ENCODE data around the gene KISS1R.

The KISS1R gene

DNA sequence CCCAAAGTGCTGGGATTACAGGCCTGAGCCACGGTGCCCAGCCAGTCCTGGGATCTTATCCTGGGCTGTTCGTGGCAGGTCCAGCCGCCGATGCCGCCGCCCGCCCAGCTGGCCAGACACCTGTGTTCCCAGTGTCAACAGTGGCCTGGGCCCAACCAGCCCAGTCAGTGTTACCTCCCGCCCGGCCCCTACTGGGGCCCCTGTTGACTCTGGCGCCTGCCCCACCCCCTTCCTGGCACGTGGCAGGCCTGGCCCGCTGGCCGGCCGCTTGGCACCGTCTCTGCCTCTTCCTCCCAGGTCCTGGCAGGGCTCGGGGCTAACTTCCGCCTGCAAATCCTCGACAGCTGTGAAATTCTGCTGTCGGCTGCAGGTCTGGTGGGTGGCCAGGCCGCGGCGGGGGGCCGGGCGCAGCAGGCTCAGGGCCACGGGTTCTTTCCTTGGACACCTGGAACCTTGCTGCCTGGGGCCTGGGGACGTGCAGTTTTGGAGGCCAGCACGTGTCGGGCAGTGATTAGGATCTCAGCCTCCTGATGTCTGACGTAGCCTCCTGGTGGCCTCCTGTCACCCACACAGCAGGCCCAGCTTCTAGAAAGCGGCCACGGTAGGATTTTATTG lies 17.8 kb downstream of the KISS1R start:
- no peak for DNase-seq (ENCODE audit: low read depth, low spot score)

DNA sequence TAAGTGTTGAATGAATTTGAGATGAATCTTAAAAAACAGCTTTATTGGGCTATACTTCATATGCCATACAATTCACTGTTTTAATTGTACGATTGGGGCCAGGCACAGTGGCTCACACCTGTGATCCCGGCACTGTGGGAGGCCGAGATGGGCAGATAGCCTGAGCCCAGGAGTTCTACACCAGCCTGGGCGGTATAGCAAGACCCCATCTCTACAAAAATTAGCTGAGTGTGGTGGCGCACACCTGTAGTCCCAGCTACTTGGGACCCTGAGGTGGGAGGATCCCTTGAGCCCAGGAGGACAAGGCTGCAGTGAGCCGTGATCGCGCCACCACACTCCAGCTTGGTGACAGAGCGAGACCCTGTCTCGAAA lies 19.0 kb downstream of the KISS1R start:
- DNase-seq (ENCODE audit: low read depth, low spot score) = no peak

DNA sequence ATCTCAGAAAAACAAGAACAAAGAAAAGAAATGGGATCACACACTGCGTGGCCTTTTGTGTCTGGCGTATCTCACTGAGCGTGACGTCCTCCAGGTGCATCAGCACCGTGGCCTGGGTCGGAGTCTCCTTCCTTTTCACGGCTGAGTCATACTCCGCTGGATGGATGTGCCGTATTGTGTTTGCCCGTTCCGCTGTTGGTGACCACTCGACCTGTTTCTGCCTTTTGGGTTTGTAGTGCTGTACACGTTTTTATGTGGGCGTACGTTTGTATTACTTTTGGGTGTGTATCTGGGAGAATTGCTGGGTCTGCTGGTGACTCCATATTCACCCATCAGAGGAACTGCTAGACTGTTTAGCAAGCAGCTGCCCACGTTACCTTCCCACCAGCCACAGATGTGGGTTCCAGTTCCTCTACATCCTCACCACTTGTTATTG lies 20.1 kb downstream of the KISS1R start:
- no peak for DNase-seq (ENCODE audit: low read depth, low spot score)

DNA sequence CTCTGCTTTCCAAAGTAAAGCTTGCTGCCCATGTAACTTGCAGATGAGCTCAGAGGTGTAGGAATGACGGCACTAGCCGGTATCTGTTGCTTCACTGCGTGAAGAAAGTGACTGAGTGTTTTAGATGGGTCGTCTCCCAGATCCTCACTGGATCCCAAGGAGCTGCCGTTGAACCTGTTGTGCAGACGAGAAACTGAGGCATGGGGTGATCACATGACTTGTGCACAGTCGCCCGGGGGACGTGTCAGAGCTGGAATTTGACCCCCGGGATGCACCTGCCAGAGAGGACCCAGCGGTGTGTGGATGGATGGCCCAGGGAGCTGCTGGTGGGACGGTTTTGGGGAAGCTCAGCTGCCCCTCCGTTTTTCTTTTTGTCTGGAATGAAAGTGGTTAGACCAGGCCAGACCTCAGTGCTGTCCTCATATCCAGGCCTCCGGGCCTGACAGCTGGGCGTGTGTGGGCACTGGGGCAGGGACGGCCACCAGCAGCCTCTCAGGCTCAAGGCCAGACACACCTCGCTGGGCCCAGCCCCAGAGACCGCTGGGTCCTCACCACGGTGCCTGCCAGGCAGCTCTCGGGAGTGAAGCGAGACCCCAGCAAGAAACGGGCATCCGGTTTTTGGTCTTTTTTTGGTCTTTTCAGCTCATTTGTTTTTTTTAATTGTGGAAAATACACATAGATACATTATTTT lies 21.2 kb downstream of the KISS1R start:
- no peak for DNase-seq (ENCODE audit: low read depth, low spot score)

DNA sequence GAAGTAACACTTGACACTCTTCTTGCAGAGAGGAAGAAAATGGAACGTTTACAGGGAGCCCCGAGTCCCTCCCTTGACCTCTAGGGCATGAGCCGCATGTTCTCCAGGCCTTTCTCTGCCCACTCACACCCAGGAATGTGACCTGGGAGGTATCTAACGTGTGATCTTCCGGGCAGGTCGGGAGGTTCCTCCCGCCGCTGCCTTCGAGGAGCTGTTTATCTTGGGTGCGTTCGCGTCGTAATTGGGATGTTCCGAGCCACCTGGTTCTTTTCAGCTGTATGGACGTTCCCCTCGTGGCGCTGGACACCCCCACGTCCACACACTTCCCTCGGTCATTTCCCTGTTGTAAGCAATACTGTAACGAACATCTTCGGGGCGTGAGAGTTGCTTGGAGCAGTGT lies 22.3 kb downstream of the KISS1R start:
- DNase-seq (ENCODE audit: low read depth, low spot score) = no peak

DNA sequence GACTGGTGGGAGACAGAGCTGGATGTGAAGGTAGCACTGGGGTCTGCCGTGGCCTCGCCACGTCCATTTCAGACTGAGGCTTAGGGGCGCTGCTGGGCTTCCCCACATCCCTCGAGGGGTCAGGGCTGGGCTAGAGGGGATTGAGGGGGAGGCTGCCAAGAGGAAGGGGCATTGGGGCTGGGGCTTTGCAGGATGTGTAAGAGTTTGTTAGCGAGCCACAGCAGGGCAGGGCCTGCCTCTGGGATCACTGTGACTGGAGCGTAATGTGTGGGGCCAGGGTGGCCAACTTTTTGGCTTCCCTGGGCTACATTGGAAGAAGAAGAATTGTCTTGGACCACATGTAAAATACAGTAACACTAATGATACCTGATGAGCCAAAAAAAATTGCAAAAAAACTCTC lies 22.8 kb downstream of the KISS1R start:
- no peak for DNase-seq (ENCODE audit: low read depth, low spot score)

DNA sequence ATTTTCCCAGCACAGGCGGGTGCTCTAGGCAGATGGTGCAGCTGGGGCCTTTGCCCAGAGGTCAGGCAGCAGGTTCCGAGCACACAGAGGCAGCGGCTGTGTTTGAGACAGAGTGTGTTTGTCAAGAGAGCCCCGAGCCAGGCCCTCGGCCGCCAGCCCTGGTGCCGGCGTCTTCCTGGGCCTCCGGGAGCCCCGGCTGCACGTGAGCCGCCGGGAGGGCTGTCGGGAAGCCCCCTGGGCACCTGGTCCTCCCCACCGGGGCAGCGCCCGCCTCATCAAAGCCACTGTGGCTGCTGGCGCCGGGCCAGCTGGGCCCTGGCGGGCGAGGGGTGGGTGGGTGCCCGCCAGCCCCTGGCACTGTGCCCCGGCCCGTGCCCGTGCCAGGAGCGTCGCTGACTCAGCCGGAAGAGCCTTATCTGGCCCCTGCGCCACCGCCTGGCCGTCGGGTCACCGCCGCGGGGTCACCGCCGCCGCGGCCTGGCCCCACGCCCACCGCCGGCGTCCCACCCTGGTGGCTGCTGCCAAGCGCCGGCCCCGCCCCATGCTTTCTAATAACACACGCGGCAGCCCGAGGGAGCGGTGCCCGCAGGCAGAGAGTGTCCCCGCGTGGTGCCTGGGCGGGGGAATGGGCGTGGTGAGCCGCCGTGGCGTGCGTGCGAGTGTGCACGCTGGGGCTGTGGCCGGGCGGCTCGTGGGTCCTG lies 23.6 kb downstream of the KISS1R start:
- DNase-seq (ENCODE audit: low read depth, low spot score) = no peak

DNA sequence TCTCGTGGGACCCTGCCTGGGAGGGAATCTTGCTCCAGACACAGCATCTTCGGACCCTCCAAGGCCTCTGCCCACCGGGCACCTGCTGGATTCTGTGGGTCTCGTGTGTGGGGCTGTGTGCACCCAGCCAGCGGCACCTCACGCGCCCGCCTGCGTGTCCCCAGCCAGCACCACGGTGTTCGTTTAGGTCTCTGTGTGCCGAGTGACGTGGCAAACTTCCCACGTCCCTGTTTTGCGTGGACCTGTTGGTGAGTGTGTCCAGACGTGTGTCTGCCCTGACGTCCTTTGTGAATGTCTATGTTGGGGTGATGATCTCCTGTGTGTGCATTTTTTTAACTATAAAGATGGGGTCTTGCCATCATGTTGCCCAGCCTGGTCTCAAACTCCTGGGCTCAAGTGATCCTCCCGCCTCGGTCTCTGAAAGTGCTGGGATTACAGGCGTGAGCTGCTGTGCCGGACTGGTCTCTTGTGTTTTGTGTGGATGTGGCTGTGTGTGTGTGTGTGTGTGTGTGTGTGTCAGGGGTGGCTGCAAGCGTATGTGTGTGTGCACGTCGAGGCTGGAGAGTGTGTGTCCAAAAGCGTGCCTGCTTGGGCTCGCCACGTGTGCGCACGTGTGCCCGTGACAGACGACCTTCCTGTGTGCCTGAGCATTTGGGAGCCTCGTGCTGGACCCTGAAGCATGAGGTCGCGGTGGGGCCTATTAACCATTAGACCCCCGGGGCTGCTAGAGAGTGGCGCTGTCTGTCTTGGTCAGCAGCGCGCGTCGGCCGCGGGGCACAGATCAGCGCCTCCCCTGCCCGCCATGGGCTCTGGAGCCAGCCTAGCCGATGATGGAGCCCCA lies 24.4 kb downstream of the KISS1R start:
- DNase-seq (ENCODE audit: low read depth, low spot score) = no peak

DNA sequence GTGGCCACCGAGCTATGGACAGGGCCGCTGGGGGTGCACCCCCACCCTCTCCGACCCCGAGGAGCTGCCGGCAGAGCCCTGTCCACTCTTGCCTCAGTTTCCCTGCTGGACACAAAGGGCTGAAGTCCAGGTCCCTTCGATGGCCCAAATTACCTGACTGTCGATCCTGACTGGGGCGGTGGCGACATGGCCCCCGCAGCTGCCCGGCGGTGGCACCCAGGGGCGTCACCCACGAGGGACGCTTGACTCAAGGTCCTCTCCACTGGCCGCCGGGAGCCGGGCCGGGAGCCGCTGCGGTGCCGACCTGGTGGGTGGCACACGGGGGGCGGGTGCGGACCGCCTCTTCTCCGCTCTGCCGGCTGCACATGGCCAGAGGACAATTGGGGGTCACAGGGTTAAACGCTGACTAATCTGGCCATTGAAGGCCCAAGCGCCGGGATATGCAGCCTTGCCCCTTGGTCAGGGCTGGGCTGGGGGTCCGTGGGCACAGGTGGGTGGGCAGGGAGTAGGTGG lies 25.1 kb downstream of the KISS1R start:
- DNase-seq (ENCODE audit: low read depth, low spot score) = no peak

DNA sequence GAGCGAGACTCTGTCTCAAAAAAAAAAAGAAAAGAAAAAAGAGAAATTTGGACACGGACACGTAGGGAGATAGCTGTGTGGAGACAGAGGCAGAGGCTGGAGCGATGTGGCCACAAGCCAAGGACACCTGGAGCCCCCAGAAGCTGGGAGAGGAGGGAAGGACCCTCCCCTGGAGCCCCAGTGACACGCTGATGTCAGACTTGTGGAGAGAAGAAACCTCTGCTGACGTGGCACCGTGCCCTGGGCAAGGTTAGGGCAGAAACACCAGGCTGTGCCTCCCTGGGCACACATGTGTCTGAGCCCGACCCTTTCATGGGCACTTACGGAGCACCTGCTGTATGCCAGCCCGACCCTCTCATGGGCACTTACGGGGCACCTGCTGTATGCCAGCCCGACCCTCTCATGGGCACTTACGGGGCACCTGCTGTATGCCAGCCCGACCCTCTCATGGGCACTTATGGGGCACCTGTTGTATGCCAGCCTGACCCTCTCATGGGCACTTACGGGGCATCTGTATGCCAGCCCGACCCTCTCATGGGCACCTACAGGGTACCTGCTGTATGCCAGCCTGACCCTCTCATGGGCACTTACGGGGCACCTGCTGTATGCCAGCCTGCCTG lies 26.5 kb downstream of the KISS1R start:
- no peak for DNase-seq (ENCODE audit: low read depth, low spot score)

DNA sequence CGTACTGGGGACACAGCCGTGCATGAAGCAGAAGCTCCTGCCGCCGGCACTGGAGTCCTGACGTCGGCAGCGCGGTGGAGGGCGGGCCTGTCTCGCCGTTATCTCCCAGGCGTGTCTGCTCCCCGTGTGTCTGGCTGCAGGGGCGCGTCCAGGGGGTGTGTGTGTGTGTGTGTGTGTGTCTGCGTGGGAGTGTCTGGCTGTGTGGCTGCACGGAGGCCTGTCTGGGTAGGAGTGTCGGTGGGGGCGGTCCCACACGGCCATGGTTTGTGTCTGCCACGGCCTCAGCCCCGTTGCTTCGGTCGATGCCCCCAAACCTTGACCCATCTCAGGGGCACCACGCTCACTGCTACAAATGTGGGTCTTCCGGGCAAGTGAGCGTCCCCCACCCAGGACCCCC lies 27.0 kb downstream of the KISS1R start:
- DNase-seq (ENCODE audit: low read depth, low spot score) = no peak

DNA sequence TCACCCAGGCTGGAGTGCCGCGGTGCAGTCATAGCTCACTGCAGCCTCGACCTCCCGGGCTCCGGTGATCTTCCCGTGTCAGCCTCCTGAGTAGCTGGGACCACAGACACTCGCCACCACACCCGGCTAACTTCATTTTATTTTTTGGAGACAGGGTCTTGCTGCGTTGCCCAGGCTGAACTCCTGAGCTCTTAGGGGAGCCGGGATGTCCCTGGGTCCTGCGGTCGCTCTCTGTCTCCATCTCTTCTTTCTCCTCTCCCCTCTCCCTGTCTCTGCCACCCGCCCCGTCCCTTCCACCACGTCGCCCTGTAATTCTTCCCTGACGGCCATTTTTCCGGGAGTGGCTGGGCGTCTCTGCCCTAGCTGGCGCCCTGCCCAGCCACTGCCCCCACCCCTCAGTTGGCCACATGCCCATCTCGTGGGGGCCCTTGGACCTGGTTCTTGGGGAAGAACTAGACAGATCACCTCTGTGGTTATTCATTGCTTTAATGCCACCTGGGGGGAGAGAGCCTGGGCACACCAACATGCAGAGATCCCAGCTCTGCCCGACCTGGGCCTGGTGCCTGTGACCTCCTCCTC lies 27.6 kb downstream of the KISS1R start:
- DNase-seq (ENCODE audit: low read depth, low spot score) = no peak

DNA sequence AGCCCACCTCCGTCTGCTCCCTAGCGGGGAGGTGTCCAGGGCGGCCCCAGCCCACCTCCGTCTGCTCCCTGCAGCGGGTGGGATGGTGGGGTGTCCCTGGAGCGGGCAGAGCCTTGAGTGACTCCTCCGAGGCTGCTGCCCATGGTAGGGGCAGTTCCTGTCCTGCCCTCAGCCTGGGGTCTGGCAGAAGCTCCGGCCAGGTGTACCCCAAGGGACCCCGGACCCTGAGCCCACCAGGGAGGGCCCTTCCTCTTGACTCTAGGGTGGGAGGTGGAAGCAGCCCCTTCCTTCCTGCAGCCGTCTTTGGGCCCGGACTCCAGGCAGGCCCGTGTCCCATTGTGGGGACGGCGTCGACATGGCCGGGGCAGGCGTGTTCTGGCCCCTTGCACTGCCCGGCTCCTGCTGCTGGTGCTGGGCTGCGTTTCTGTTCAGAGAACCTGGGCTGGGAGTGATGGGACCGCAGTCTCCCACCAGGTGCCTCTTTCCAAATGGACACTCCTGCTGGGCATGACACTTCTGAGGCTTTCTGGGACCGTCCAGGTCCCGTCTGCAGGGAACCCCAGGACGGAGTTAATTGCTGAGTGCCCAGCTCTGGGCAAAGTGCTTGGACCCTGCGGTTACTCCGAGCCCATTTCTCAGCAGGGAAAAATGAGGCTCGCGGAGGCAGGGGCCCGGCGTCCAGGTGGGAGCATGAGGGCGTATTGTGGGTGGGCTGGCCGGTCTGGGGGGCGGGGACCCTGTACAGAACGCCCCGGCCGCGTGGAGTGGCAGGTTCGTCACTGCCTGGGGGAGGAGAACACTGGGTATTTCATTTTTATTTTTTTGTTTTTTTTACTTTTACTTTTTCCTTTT lies 28.5 kb downstream of the KISS1R start:
- no peak for DNase-seq (ENCODE audit: low read depth, low spot score)

DNA sequence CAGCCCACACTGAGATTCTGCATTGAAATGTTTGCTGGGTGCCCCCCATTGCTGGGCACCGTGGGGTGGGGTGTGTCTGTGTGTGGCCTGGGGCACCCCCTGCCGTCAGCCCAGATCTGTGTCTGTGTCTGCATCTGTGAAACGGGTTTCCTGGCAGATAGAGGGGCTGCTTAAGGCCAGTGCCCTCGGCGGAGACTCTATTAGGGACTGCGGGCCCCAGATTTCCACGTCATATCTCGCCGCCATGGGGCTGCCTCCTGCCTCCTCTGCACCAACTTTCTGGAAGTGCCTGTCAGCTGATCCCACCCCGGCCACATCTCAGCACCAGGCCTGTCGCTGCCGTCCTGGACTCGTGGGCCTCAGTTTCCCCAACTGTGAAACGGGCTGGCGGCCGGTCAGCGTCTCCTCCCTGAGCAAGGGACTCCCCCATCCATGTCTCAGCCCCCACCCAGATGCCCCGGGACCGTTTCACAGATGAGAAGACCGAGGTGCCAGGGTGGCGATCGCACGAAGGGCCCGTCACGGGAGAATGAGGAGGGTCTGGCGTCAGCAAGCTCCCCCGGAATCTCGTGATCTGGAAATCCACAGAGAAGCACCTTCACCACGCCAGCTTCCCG lies 30.1 kb downstream of the KISS1R start:
- no peak for DNase-seq (ENCODE audit: low read depth, low spot score)

DNA sequence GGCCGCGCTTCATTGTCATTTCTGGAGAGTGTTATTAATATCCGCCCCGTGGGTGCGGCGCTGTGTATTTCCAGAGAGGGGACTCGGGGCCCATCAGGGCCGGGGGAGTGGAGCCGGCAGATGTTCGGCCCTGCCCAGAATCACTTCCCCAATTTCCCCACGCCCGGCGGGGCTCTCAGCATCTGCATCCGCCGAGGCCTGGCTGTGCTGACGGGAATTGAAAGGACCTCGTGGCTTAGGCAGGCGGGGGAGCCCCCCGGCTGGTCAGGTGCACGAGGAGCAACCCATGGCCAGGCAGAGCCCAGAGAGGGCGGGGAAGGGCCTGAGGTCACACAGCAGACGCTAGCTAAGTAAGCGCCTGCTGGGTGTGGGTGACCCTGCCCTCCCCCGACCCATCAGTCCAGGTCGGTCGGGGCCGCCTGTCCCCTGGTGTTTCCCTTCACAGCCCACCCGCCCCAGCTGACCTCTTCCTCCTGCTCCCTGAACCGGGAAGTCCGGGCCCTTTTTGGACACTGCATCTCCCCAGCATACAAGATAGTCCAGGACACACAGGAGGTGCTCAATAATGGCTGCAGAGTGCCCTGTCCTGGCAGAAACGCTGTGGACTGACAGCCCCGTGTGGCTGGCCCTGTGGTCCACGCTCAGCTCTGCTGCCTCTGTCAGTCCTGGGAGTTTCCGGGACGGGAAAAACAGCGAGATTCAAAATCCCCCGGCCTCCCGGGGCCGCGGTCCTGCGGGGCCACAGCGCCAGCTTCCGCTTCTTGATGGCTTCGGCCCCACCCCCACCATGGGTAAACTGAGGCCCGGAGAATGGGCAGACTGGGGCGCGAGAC lies 30.8 kb downstream of the KISS1R start:
- no peak for DNase-seq (ENCODE audit: low read depth, low spot score)

DNA sequence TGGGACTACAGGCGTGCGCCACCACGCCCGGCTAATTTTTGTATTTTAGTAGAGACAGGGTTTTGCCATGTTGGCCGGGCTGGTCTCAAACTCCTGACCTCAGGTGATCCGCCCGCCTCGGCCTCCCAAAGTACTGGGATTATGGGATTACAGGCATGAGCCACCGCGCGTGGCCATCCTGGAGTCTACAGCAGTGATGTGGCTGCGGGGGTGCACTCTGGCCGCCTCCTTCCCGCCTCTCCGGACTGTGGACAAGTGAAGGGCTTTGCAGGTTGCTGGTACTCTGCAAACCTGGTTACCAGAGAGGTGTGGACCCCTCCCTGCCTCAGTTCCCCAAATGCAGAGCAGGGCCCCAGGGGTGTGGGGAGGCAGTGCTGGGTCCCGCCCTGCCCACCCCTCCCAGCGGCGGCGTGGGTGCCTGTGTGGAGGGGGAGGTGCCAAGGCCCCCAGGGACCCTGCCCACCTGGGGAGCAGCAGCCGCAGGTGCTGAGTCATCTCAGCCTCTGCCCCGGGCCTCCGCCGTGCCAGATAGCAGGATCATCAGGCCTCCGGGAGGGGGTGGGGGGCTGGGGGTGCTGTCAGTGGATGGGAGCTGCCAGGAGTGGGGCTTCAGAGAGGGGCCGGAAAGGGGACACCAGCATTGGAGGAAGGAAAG lies 31.8 kb downstream of the KISS1R start:
- no peak for DNase-seq (ENCODE audit: low read depth, low spot score)

DNA sequence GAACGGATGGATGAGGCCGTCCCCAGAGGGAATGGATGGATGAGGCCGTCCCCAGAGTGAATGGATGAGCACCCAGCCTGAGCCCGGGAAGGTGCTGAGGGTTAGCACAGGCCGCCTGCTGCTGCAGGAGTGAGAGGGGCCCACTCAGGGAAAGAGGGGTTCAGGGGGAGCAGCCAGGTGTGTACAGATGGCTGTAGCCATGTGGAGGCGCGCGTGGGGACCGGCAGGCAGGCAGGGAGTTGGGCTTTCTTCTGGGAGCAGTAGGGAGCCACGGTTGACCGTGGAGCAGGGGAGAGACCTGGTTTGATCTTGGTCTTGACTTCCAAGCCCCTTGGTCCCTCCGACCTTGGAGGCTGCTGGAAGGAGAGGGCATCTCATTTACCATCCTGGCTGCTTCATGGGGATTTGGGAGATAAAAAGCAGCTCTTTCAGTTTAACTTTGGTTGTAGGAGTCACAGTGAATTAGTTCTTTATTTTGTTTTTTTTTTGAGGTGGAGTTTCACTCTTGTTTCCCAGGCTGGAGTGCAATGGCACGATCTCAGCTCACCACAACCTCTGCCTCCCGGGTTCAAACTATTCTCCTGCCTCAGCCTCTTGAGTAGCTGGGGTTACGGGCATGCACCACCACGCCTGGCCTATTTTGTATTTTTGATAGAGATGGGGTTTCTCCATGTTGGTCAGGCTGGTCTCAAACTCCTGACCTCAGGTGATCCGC lies 33.4 kb downstream of the KISS1R start:
- no peak for DNase-seq (ENCODE audit: low read depth, low spot score)
